Stimulated activated naive B cell treated with anti-CD40 and anti-IgM and Interleukin-4, amounts not matched to agents 10 μg/mL and 1 μg/mL and 100 μg/mL, for 72 hours (primary cell): ENCODE results near the gene CGN.
"Not testable (repeated sequence)": the region's sequence is repeated elsewhere in the genome, so short reads cannot be mapped to it uniquely, and the experiment has no call there.

ENCODE experiments used
- ATAC-seq, 2 donors: fragments of 150-1000 bp; cut with Tn5 transposase; replicated peaks; 2 replicates each; pipeline ENCODE4 v1.10.0; 2021; ENCODE audit warnings: moderate library complexity in 1 of 2
- DNase-seq: peaks from one replicate; pipeline ENCODE4 v3.0.0; 2021
- H3K27ac Mint-ChIP-seq: one replicate; pipeline ENCODE4 v1.8.0; 2022; ENCODE audit warnings: mild to moderate bottlenecking, mixed read lengths
- H3K27me3 Mint-ChIP-seq, 2 donors: one replicate each; pipeline ENCODE4 v1.8.0; 2022; ENCODE audit warnings: mixed read lengths in 2 of 2
- H3K36me3 Mint-ChIP-seq, 2 donors: one replicate each; pipeline ENCODE4 v1.8.0; 2022; ENCODE audit warnings: mixed read lengths in 2 of 2, mild to moderate bottlenecking in 1 of 2
- H3K4me1 Mint-ChIP-seq, 2 donors: one replicate each; pipeline ENCODE4 v1.8.0; 2022; ENCODE audit warnings: mixed read lengths in 2 of 2, mild to moderate bottlenecking in 1 of 2
- H3K4me3 Mint-ChIP-seq, 2 donors: one replicate each; pipeline ENCODE4 v1.8.0; 2022; ENCODE audit warnings: mild to moderate bottlenecking in 2 of 2, mixed read lengths in 2 of 2, moderate library complexity in 1 of 2
- H3K9me3 Mint-ChIP-seq, 2 donors: one replicate each; pipeline ENCODE4 v1.8.0; 2022; ENCODE audit warnings: mixed read lengths in 2 of 2, mild to moderate bottlenecking in 1 of 2

Gene CGN

DNA sequence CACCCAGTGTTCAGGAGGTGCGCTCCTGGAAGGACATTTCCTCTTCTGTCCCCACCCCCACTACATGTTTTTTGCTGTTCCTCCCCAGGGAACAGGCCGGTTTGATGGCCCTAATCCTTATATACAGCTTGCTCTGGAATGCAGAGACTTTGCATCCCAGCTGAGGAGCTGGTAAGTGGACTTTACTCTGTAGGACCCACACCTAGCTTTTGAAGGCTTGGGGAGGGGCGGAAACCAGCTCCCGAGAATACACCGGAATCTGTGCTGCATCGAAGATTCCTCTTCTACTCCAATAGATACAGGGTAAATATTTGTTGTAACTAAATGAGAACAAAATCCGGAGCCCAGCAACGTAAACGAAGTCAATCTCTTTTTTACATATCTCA, 1.2 kb upstream of the CGN start:
- H3K4me3 Mint-ChIP-seq: peak overlapping the region in 1 of 2 donors; percentile 28
- H3K9me3 Mint-ChIP-seq: no peaks in the 10 kb centered on the region
- H3K27ac Mint-ChIP-seq: no peak overlapping the region

DNA sequence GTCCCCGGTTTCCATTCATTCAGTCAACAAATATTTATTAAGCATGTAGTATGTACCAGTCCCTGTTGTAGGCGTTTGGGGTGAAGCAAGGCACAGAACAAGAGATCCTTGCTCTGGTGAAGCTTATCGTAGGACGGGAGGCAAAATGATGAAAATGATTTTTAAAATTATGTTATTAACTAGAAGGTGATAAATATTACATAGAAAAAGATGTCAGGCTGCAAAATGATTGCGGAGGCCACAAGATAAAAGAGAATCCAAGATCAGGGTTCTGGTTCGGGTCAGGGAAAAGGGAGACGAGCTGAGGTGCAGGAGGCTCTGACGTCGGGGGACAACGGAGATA, 602 bp upstream of the CGN start:
- H3K4me1 Mint-ChIP-seq: peaks cover 10 to 33% of the 10 kb centered on the region in 2 donors
- no peaks in the 10 kb centered on the region for H3K9me3 Mint-ChIP-seq
- ATAC-seq (no peak), DNase-seq (no peak)
- H3K36me3 Mint-ChIP-seq: no peaks in the 10 kb centered on the region
- peaks cover 0 to 8% of the 10 kb centered on the region in 2 donors for H3K27me3 Mint-ChIP-seq
- peak overlapping the region; percentile 85 to 87 for H3K4me3 Mint-ChIP-seq
- peak overlapping the region; percentile 72 for H3K27ac Mint-ChIP-seq

More for the DNA sequence above, 1.2 kb upstream of the CGN start:
- ATAC-seq: no peak
- H3K27me3 Mint-ChIP-seq: peaks cover 0 to 8% of the 10 kb centered on the region in 2 donors
- peaks cover 10 to 33% of the 10 kb centered on the region in 2 donors for H3K4me1 Mint-ChIP-seq
- no peak for DNase-seq
- H3K36me3 Mint-ChIP-seq: no peaks in the 10 kb centered on the region

DNA sequence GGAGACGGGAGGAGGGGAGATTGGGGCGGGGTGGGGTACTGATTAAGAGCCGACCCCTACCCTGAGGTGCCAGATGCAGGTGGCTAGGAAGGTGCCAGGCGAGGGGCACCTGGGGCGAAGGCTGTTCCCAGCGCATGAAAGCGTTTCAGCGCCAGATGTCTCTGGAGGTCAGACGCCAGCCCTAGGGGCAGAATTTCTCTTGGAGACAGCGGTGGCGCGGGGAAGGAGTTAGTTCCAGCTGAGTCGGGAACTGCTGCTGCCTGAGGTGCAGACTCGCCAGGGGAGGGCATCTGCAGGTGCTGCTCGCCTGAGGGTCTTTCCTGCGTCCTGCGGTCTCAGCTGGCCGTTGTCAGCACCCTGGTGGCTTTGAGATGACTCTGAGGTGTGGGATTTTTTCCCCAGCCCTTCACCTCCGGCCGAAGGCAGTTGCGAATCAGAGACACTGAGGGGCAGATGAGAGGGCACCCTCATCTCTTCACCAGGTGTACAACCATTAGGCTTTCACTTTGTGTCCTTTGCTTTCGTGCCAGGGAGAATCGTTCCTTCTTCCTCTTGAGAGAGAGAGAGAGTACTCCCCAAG, 539 bp downstream of the CGN start:
- ATAC-seq (peak; percentile 26 to 50), DNase-seq (no peak)
- Mint-ChIP-seq H3K36me3 (no peaks in the 10 kb centered on the region), H3K4me1 (peaks cover 10 to 33% of the 10 kb centered on the region in 2 donors), H3K27me3 (peaks cover 0 to 12% of the 10 kb centered on the region in 2 donors), H3K9me3 (no peaks in the 10 kb centered on the region), H3K4me3 (peak overlapping the region; percentile 79 to 87), H3K27ac (peak overlapping the region; percentile 37)

DNA sequence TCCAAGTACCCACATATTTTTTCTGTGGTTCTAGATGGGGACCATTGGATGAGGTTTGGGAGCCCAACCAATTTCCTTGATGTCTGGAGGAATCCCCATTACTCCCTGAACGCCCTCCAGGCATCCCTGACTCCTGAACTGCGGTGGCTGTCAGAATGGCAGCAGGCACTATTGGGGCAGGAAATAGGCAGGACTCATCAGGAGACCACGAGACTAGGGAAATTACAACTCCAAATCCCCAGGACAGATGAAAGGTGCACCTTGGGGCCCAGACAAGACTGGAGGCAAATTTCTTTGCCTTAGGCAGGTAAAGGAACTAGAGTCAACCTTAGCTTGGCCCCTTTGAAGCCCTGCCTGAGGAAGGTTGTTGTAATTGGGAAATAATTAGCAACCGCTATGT, 1.1 kb downstream of the CGN start:
- no peak for DNase-seq
- Mint-ChIP-seq H3K27me3 (peaks cover 0 to 12% of the 10 kb centered on the region in 2 donors), H3K36me3 (no peaks in the 10 kb centered on the region), H3K27ac (no peak overlapping the region), H3K9me3 (no peaks in the 10 kb centered on the region), H3K4me1 (peaks cover 10 to 33% of the 10 kb centered on the region in 2 donors), H3K4me3 (peak overlapping the region in 1 of 2 donors; percentile 29)
- no peak for ATAC-seq

DNA sequence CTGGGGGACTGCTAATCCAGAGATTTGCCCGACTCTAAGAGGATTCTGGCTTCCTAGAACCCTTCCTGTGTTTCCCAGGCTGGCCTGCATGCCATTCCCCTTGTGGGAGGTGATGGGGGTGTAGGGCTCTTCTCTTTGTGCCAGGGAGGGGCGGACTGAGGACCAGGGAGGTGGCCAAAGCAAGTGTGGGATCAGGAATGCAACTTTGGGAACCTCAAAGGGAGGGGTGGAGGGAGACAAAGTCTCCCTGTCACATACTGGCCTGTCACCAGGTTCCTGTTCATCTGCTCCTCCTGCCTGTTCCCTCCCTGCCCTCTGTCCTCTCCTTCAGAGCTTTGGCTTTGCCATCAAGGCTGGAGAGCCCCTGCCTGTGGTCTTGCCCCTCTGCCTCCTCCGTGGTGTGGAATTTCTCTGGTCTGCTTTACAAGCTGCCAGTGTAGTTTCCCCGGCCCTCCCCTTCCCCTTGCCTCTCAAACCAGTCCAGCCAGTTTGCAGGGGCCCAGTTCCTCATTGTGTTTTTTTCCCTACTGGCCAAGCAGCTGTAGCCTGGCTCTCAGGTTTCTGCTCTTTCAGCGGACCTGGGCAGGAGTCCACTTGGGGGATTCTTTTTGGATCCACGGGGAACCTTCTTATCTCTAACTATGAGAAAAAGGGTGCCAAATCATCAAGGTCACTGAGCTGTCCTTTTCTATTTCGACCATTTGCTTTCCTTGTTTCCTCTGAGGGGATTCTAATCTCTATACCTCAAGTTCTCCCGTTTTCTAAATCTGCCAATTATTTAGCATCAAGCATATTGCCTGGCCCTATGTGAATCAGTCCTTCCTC, 1.8 kb downstream of the CGN start:
- DNase-seq (no peak), ATAC-seq (no peak)
- Mint-ChIP-seq H3K27me3 (peaks cover 0 to 12% of the 10 kb centered on the region in 2 donors), H3K4me1 (peaks cover 10 to 33% of the 10 kb centered on the region in 2 donors), H3K4me3 (peak overlapping the region in 1 of 2 donors; percentile 3), H3K36me3 (no peaks in the 10 kb centered on the region), H3K27ac (no peak overlapping the region), H3K9me3 (no peaks in the 10 kb centered on the region)

DNA sequence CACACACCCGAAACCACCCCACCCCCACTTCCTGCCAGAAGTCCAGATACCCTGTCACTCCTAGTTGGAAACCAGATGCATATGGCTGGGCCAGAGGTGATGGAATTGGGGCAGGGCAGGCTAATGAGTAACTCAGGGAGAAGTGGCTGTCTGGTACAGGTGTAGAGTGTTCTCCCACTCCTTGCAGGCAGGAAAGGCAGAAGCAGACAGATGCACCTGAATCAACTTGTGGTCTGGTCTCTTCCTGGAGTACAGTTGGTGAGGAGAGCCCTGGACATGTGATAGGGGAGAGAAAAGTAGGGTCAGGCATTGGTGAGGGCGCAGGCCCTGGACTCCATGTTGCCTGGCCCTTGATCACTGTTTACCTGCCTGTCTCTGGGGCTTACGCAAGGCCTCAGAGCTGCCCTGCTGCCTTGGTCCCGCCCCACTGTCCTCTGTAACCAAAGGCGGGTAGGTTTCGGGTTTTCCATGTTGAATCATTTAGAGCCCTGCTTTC, 2.5 kb downstream of the CGN start:
- no peaks in the 10 kb centered on the region for H3K9me3 Mint-ChIP-seq
- no peak for DNase-seq
- no peak overlapping the region for H3K27ac Mint-ChIP-seq
- no peaks in the 10 kb centered on the region for H3K36me3 Mint-ChIP-seq
- no peak for ATAC-seq
- H3K27me3 Mint-ChIP-seq: peaks cover 0 to 12% of the 10 kb centered on the region in 2 donors
- peaks cover 10 to 33% of the 10 kb centered on the region in 2 donors for H3K4me1 Mint-ChIP-seq
- H3K4me3 Mint-ChIP-seq: no peak overlapping the region

DNA sequence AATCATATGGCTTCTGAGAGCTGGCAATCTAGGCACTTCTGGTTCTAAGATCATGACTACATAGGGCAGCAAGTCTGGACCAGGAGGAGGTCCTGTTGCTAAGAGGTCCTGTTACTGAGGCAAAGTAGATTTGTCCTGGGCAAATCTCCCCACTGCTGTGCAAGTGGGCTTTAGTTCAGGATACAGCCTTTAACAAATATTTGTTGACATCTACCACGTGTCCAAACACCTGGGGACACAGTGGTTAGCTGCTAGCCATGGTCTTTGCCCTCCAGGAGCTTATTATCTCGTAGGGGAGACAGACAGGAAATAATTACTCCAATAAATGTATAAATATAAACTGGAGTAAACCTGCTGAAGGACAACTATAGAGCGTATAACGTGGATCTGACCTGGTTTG, 3.2 kb downstream of the CGN start:
- no peak for DNase-seq
- Mint-ChIP-seq H3K36me3 (no peaks in the 10 kb centered on the region), H3K9me3 (no peaks in the 10 kb centered on the region), H3K4me1 (peaks cover 10 to 33% of the 10 kb centered on the region in 2 donors), H3K27ac (no peak overlapping the region), H3K4me3 (no peak overlapping the region), H3K27me3 (peaks cover 0 to 12% of the 10 kb centered on the region in 2 donors)
- no peak for ATAC-seq

DNA sequence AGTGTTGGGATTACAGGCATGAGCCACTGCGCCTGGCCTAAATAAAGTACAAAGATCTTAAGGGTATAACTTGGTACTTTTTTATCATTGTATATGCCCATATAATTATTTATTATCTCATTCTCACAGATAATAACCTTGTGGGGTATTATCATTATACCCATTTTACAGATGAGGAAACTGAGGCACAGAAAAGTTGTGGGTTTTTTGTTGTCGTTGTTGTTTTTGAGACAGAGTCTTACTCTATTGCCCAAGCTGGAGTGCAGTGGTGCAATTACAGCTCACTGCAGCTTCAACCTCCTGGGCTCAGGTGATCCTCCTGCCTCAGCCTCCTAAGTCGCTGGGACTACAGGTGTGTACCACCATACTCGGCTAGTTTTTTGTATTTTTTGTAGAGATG, 4.1 kb downstream of the CGN start:
- Mint-ChIP-seq H3K36me3 (no peaks in the 10 kb centered on the region), H3K9me3 (no peaks in the 10 kb centered on the region), H3K4me3 (no peak overlapping the region), H3K4me1 (peaks cover 10 to 33% of the 10 kb centered on the region in 2 donors), H3K27ac (no peak overlapping the region), H3K27me3 (peaks cover 0 to 12% of the 10 kb centered on the region in 2 donors)
- ATAC-seq (no peak), DNase-seq (no peak)

DNA sequence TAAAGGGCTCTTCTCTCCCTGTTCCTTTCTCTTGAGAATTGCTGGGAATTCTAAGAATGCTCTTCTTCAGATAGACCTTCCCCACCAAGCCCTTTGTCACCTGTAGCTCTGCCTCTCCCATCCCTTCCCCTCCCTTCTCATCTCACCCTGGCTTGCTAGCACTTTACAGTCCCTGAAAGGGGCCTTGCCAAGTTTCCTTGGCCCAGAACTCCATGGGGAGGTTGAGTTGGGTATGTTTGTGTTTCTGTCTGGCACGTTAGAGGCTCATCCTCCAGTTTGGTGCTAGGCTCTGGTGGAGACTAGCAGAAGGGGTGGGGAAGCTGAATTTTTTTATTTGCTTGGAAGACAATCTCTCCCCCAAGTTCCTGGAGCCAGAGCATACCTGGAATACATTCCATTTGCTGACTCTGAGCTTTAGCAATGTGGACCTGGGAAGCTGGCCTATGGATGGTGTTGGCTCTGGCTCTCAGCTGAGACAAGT, 4.9 kb downstream of the CGN start:
- Mint-ChIP-seq H3K9me3 (no peaks in the 10 kb centered on the region), H3K36me3 (no peaks in the 10 kb centered on the region), H3K4me3 (no peak overlapping the region), H3K27me3 (peaks cover 0 to 12% of the 10 kb centered on the region in 2 donors), H3K4me1 (peaks cover 10 to 28% of the 10 kb centered on the region in 2 donors), H3K27ac (no peak overlapping the region)
- no peak for ATAC-seq
- DNase-seq: no peak

DNA sequence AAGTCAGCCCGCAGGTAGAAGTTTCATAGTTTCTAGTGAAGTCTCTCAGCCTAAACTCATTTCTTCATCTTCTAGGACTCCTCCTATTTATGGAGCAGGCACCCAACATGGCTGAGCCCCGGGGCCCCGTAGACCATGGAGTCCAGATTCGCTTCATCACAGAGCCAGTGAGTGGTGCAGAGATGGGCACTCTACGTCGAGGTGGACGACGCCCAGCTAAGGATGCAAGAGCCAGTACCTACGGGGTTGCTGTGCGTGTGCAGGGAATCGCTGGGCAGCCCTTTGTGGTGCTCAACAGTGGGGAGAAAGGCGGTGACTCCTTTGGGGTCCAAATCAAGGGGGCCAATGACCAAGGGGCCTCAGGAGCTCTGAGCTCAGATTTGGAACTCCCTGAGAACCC, 7.2 kb downstream of the CGN start:
- Mint-ChIP-seq H3K36me3 (no peaks in the 10 kb centered on the region), H3K4me3 (no peak overlapping the region), H3K27me3 (peaks cover 0 to 4% of the 10 kb centered on the region in 2 donors), H3K9me3 (no peaks in the 10 kb centered on the region), H3K27ac (no peak overlapping the region), H3K4me1 (peaks cover 4 to 9% of the 10 kb centered on the region in 2 donors)
- no peak for DNase-seq
- no peak for ATAC-seq

DNA sequence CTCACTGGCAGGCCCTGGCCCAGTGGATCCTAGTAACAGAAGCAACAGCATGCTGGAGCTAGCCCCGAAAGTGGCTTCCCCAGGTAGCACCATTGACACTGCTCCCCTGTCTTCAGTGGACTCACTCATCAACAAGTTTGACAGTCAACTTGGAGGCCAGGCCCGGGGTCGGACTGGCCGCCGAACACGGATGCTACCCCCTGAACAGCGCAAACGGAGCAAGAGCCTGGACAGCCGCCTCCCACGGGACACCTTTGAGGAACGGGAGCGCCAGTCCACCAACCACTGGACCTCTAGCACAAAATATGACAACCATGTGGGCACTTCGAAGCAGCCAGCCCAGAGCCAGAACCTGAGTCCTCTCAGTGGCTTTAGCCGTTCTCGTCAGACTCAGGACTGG, 7.7 kb downstream of the CGN start:
- Mint-ChIP-seq H3K4me3 (no peak overlapping the region), H3K36me3 (no peaks in the 10 kb centered on the region), H3K9me3 (no peaks in the 10 kb centered on the region), H3K27ac (no peak overlapping the region), H3K27me3 (peaks cover 0 to 4% of the 10 kb centered on the region in 2 donors), H3K4me1 (peaks cover 0 to 4% of the 10 kb centered on the region in 2 donors)
- ATAC-seq: no peak
- no peak for DNase-seq

DNA sequence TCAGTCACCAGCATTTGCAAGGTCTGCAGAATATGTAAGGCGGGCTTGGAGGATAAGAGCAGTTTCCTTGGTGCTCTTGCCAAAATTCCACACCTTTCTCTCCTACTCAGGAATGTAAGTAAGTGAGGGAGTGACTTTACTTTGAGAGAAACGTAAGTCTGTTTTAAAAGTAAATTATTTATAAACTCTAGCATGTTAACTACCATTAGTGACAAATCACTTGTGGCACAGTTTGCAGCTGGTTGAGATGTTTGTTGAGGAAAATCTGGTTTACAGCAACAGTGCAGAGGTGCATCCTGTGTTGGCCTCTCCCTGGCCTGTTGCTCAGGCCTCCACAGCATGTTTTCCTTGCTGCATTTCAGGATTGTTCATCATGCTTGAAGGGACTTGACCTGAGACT, 8.5 kb downstream of the CGN start:
- no peak for DNase-seq
- H3K4me3 Mint-ChIP-seq: no peak overlapping the region
- no peaks in the 10 kb centered on the region for H3K9me3 Mint-ChIP-seq
- peaks cover 0 to 7% of the 10 kb centered on the region in 2 donors for H3K27me3 Mint-ChIP-seq
- H3K36me3 Mint-ChIP-seq: peaks cover 3% of the 10 kb centered on the region in 2 donors
- H3K27ac Mint-ChIP-seq: no peak overlapping the region
- peaks cover 3% of the 10 kb centered on the region in 2 donors for H3K4me1 Mint-ChIP-seq
- no peak for ATAC-seq

DNA sequence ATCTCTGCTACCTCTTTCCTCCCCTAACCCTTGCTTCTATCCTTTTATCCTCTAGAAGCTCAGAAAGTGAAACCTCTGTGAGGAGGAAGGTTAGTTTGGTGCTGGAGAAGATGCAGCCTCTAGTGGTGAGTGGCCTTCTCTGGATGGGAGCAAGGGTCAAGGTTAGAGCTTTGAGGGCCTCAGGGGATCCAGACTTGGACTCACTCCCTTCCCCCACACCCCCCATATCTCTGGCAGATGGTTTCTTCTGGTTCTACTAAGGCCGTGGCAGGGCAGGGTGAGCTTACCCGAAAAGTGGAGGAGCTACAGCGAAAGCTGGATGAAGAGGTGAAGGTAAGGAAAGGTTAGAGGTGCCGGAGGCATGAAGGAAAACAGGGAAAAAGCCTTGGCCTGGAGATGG, 9.2 kb downstream of the CGN start:
- Mint-ChIP-seq H3K27me3 (peaks cover under 1 to 14% of the 10 kb centered on the region in 2 donors), H3K27ac (no peak overlapping the region), H3K36me3 (peaks cover 3 to 6% of the 10 kb centered on the region in 2 donors), H3K4me1 (peaks cover 9 to 10% of the 10 kb centered on the region in 2 donors), H3K4me3 (no peak overlapping the region), H3K9me3 (no peaks in the 10 kb centered on the region)
- ATAC-seq: no peak
- DNase-seq: no peak

DNA sequence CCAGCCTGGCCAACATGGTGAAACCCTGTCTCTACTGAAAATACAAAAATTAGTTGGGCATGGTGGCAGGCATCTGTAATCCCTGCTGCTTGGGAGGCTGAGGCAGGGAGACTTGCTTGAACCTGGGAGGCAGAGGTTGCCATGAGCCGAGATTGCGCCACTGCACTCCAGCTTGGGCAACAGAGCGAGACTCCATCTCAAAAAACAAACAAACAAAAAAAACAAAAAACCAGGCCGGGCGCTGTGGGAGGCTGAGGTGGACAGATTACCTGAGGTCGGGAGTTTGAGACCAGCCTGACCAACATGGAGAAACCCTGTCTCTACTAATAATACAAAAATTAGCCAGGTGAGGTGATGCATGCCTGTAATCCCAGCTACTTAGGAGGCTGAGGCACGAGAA, 11.2 kb downstream of the CGN start:
- H3K4me3 Mint-ChIP-seq, H3K36me3 Mint-ChIP-seq, H3K27ac Mint-ChIP-seq, ATAC-seq, DNase-seq, H3K9me3 Mint-ChIP-seq: not testable (repeated sequence)
- Mint-ChIP-seq H3K4me1 (peaks cover 11 to 12% of the 10 kb centered on the region in 2 donors), H3K27me3 (peaks cover 7 to 18% of the 10 kb centered on the region in 2 donors)

DNA sequence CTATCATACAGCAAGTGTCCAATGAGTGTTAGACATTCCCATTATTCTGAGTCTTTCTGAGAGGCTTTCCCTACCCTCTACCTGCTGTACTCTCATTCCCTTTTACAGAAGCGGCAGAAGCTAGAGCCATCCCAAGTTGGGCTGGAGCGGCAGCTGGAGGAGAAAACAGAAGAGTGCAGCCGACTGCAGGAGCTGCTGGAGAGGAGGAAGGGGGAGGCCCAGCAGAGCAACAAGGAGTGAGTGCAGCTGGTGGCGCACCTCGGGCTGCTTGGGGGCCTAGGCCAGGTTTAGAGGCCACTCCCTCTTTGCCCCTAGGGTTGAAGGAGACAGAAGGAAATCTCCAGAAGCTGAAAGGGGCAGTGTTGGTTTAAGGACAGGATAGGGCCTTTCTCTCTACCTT, 12.1 kb downstream of the CGN start:
- ATAC-seq (no peak), DNase-seq (no peak)
- H3K36me3 Mint-ChIP-seq: peaks cover 3 to 6% of the 10 kb centered on the region in 2 donors
- no peak overlapping the region for H3K27ac Mint-ChIP-seq
- H3K9me3 Mint-ChIP-seq: no peaks in the 10 kb centered on the region
- H3K4me3 Mint-ChIP-seq: no peak overlapping the region
- peaks cover 7 to 18% of the 10 kb centered on the region in 2 donors for H3K27me3 Mint-ChIP-seq
- peaks cover 11 to 12% of the 10 kb centered on the region in 2 donors for H3K4me1 Mint-ChIP-seq
